HG03095 (cell line): ENCODE results near the gene MXRA7.
A peak's percentile ranks its signal among the peaks of the same experiment; 100 is the strongest.

Experiments
- ATAC-seq: cut with Tn5 transposase; IDR thresholded peaks from one replicate; pipeline ENCODE4 v1.9.1; 2021; ENCODE audit warnings: moderate library complexity; ENCODE audit not compliant: unreplicated experiment

The MXRA7 gene

GRCh38 chr17:76697702-76698465, 12.9 kb downstream of the MXRA7 start:
- no peak for ATAC-seq

DNA sequence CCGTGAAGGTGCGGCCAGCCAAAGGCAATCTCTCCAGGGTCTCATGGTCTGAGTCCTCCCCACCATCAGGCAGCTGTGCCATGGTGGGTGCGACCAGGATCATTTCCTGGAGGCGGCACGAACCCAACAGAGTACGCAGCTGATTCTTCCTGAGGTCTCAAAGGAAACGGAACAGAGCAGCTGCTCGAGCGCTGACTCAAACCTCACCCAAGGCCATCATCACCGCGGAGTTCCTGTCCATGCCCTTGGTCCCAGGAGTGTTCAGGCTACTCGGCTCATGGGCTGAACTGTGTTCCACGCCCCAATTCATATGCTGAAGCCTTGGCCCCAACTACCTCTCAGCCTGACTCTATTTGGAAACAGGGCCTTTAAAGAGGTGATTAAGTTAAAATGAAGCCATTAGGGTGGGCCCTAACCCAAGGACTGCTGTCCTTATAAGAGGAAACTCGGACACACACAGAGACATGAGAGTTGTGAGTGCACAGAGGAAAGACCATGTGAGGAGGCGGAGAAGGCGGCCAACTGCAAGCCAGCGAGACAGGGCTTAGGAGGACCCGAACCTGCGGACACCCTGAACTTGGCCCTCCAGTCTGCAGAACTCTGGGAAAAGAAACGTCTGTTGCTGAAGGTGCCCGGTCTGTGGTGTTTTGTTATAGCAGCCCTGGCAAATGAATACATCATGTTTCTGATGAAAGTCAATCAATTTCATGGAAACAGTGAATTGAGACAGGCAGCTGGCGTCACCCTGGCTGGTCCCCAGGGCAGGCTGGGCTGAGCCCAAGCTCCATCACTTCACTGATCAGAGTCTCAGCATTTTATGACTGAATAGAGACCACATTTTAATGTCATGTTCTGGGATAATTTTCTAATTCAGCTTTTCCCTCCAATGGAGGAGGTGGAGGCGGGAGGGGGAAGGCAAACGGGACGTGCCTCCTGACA, 13.7 kb downstream of the MXRA7 start:
- ATAC-seq: peak; percentile 72

- no peak for ATAC-seq
These were observed 15.5 kb downstream of the MXRA7 start for GRCh38 chr17:76695059-76695831.

DNA sequence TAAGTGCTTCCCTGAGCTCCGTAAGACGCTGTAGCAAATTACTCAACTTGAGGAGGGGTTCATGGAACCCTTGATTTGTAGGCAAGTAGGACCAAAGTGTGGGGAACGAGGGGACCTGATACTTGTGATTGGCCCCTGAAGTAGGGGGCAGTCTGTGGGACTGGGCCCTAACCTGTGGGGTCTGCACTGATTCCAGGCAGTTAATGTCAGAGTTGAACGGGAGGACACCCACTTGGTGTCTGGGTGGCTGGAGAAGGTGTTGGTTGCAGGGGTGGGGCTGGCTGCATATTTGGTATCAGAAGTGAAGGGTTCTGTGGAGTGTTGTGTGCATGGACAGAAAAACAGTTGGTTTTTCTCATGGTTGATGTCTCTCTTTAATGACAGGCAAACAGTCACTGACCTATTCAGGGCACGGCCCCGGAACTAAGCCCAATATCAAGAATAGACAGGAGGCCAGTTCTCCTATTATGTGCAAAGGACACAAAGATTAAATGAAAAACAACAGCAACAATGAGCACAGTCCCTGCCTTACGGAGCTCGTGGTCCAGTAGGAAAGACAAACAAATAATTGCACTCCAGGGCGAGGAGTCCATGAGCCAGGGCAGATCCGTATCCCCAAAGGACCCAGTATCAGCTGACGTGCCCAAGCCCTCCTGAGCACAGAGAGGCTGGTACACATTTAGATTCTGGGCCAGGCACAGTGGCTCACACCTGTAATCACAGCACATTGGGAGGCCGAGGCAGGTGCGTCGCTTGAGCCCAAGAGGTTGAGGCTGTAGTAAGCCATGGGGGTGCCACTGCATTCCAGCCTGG, 19.2 kb downstream of the MXRA7 start:
- ATAC-seq: no peak

GRCh38 chr17:76690596-76691280, 20.0 kb downstream of the MXRA7 start:
- ATAC-seq: no peak

- no peak for ATAC-seq
These were observed 20.9 kb downstream of the MXRA7 start for GRCh38 chr17:76689859-76690258.

DNA sequence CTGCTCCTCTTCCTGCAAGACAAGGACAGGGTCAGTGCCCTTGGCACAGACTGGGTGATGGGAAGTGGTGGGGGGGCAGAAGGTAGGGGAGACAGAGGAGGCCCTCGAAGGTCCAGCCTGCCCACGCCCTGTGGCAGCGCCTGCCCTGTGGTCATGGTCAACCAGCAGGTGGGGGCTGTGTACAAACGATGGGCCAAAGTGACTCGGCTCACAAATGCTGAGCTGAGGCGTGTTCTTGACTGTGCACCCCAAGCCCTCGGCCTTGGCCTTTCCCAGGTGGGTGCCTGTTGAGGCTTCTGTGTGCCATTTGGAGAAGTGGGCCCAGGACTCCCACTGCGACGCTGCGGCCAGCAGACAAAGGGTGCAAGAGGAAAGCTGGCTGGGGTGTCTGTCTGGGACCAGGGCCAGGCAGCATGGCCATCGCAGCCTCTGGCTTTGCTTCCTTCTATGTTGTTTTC, 22.6 kb downstream of the MXRA7 start:
- ATAC-seq: no peak

DNA sequence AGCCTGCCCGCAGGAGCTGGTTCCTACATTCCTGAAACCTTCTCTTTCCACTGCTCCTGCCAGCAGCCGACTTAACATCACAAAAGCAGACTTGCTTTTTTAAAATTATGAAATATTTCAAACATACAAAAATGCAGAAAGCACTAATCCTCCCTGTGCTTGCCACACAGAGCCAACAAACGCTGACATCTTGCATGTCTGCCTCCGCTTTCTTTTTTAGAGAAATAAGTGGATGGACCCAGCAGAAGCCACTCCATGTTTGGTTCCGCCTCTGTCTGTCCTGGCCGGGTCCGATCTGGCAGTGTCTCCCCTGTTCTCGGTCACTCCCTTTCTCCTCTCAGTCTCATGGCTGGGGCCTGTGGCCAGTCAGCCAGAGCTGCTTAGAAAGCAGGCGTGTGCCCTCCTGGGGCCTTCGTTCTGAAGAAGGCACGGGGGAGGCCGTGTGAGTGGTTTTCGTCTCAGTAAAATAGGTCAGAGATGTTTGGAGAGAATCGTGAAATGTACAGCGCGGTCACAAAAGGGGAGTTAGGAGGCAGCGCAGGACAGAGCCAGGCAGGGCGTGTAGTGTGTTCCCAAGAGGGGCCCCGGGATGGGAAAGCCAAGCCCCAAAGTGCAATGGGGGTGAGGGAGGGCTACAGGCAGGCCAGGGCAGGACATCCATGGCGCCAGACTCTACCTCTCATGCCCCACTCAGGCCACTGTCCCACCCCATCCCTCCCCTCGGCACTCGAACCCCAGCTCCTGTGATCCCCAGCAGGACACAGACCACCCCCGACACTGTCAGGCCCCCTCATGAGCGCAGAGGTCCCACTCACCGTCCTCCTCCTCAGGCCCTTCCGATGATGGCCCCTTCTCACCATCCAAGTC, 23.2 kb downstream of the MXRA7 start:
- no peak for ATAC-seq

- no peak for ATAC-seq
These were observed 24.0 kb downstream of the MXRA7 start for GRCh38 chr17:76686538-76687297.

DNA sequence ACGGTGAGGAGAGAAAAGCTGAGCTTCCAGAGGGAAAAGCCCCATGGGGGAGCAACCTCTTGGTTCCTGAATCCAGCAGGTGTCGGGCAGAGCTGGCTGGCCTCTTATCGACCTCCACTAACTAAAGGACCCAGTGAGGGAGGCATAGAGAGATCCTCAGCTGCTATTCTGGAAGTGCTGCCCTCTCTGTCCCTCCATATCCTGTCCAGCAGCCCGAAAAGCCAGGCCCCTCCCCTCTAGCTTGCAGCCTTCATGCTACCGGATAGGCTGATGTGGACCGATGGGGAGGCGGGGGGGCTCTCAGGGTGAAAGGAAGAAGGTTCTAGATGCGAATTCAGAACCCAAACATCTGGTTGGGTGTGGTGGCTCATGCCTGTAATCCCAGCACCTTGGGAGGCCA, 24.9 kb downstream of the MXRA7 start:
- no peak for ATAC-seq

DNA sequence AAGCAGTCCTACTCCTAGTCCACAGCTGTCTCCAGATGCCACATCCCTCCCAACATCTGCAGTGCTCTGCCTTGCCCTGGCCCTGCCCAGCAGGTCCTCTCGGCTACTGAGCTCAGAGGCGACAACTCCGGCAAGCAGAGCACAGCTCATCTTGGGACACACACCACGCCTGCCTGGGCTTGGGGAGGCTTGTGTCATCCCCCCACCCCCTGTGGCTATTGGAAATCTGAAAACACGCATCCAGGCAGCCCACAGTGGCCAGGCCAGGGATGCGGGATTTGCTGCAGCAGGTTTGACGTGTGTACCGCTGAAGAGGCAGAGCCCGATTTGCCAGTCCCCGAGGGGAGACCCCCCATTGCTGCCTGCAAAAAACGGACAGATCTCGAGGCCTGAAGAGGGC, 25.4 kb downstream of the MXRA7 start:
- no peak for ATAC-seq

DNA sequence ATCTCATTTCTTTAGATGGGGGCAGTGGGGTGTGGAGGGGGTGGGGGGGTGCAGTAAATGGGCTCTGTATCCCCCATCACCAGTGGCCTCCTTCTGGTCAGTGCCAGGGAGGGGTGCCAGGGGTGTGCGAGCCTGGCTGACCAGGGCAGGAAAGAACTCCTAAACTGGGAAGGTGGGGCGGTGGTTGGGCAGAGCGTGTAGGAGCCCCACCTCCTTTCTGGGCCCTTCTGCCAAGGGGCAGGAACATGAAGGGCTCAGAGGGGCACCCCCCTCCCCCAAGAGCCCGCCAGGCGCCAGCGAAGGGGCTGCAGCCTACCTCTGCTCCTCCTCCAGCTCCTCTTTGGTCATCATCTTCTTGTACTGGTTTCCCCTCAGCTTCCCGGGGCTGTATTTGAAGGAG, 26.0 kb downstream of the MXRA7 start:
- ATAC-seq: no peak

DNA sequence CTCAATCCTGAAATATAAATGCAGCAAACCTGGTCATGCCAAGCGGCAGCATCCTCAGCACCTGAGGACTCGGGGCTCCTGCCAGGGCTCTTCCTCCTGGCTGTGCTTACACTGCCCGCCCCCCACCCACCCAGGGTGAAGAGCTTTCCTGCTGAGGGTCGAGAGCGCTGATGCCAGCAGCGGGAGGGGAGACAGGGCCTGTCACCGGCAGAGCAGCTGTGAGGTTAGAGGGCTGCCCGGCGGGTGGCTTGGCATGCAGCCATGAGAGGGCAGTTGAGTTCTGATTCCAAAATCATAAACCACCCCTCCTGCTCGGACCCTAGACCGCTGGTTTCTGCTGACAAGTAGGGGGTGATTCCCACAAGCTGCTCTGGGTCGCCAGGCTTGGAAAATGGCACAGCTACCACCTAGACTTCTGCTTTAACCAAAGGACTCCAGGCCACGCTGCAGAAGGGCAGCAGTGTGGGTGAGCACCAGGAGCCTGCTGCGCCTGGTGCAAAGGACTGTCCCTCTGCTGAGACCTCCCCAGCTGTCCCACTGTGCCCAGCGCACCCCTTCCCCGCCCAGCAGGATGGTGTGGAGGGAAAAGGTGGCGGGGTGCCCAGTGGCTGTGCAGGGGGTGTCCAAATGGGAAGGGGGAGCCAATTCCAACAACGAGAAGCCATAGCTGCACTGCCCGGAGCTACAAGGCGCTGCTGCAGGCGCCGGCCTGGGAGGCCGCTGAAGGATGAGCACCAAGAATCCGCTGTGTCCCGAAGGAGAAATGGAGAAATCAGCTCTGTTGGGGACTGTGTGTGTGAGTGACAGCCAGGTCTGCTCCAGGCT, 26.6 kb downstream of the MXRA7 start:
- ATAC-seq: no peak

- no peak for ATAC-seq
These were observed 27.6 kb downstream of the MXRA7 start for GRCh38 chr17:76683011-76683755.

DNA sequence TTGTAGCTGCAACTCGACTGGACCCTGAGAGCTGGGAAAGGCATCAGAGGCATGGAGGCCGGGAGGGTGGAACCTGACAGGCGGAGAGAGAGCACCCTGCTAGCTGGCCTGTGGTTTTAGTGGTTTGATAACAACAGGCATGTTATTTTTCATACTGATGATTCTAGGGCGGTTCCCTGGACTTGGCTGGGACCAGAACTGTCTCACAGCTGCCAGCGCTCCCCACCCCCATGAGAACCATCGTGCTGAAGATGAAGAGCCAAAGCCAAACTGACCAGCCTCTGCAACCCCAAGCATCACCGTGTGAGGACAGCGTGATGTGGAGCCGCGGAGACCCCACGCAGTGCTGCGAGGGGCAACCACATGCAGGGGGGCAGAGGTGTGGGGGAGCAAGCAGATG, 28.5 kb downstream of the MXRA7 start:
- no peak for ATAC-seq
